ENCODE measurements around the gene ZSCAN12. TPM values are rescaled to one million over a fixed set of nuclear protein-coding genes. Genes with fewer than 3 reads are reported as not detected.

The ZSCAN12 gene
- polyA plus RNA-seq, 6 donors from 2014 or later = 2.3 to 6.3 (median 3.8) TPM

Other genes with a start within 250 kb of the ZSCAN12 start
- 10 to 100 TPM in 3 of 6 donors, 1 to 10 TPM in 2, not detected in 1; 8.1 to 12.2 (median 10.0) TPM for gene ZSCAN9, start 174.5 kb downstream of the ZSCAN12 start, polyA plus RNA-seq (ENCODE audit: low read depth in 6 of 6)
- gene ZKSCAN4, start 147.5 kb downstream of the ZSCAN12 start, polyA plus RNA-seq (ENCODE audit: low read depth in 6 of 6) = 1 to 10 TPM in 5 of 6 donors, not detected in 1; 4.5 to 8.7 (median 5.1) TPM
- gene NKAPL, start 140.4 kb downstream of the ZSCAN12 start, polyA plus RNA-seq (ENCODE audit: low read depth in 6 of 6) = under 1 TPM in 4 of 6 donors, not detected in 2; 0.25 to 0.61 (median 0.40) TPM
- gene ZSCAN26, start 132.6 kb downstream of the ZSCAN12 start, polyA plus RNA-seq (ENCODE audit: low read depth in 6 of 6) = 10 to 100 TPM in 5 of 6 donors, 1 to 10 TPM in 1; 4.8 to 22.1 (median 18.3) TPM
- gene PGBD1, start 118.2 kb downstream of the ZSCAN12 start, polyA plus RNA-seq (ENCODE audit: low read depth in 6 of 6) = under 1 TPM in 4 of 6 donors, not detected in 2; 0.25 to 0.86 (median 0.65) TPM
- 1 to 10 TPM in 3 of 6 donors, under 1 TPM in 2, not detected in 1; 0.54 to 3.3 (median 1.5) TPM for gene ZSCAN31, start 63.6 kb downstream of the ZSCAN12 start, polyA plus RNA-seq (ENCODE audit: low read depth in 6 of 6)
- 1 to 10 TPM in 5 of 6 donors, under 1 TPM in 1; 0.80 to 4.8 (median 3.4) TPM for gene ZKSCAN3, start 49.8 kb downstream of the ZSCAN12 start, polyA plus RNA-seq (ENCODE audit: low read depth in 6 of 6)
- gene ZSCAN23, start 43.7 kb upstream of the ZSCAN12 start, polyA plus RNA-seq (ENCODE audit: low read depth in 6 of 6) = not detected
- not detected for gene GPX6, start 116.0 kb upstream of the ZSCAN12 start, polyA plus RNA-seq (ENCODE audit: low read depth in 6 of 6)
- not detected for gene GPX5, start 126.1 kb upstream of the ZSCAN12 start, polyA plus RNA-seq (ENCODE audit: low read depth in 6 of 6)